ENCODE measurements around the gene SCGB1C1.
A peak's percentile ranks its signal among the peaks of the same experiment; 100 is the strongest.
"Not testable (repeated sequence)": the region's sequence is repeated elsewhere in the genome, so short reads cannot be mapped to it uniquely, and the experiment has no call there.

Gene SCGB1C1

DNA sequence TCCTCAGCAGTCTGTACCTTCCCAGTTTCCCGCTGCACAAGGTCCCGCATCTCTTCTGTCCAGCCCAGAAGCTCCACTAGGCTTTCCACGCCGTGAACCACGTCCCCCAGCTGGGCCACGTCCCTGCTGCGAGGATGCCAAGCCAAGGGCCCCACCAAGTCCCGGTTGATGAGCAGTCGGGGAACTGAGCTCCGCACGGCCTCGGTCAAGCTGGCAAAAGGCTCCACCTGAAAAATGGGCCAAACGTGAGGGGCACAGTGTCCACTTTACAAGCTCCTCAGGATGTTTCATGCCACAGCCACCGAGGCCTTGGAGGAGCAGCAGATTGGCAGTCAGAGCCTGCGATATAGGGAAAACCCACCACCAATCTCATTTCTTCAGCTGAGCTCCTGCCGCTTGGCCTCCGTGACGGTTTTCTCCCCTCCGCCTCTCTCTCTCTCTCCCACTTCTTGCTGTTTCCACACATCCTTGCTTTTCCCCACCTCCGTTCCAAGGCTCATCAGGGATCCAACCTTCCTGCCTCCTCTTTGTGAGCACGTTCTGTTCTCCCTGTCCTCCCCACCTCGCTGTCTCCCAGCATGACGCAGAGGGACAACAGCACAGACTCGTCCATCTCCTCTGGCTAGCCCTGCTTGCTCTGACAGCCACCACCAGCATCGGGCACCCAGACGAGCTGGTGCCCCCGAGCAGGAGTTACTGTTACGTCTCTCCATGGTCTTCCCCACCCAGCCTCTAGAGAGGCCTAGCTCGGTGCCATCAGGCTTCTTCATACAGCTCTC, 26.1 kb downstream of the SCGB1C1 start:
- no peak for DNase-seq (ENCODE audit: low spot score)

DNA sequence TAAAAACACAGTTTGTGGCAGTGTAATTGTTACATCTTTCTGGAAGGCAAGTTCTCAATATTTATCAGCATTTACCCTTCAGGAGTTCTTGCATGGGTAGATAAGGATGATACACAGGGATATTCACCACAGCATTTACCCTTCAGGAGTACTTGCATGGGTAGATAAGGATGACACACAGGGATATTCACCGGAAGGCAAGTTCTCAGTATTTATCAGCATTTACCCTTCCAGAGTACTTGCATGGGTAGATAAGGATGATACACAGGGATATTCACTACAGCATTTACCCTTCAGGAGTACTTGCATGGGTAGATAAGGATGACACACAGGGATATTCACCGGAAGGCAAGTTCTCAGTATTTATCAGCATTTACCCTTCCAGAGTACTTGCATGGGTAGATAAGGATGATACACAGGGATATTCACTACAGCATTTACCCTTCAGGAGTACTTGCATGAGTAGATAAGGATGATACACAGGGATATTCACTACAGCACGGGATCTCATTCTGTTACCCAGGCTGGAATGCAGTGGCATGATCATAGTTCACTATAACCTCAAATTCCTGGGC, 27.9 kb downstream of the SCGB1C1 start:
- DNase-seq (ENCODE audit: low spot score) = not testable (repeated sequence)

DNA sequence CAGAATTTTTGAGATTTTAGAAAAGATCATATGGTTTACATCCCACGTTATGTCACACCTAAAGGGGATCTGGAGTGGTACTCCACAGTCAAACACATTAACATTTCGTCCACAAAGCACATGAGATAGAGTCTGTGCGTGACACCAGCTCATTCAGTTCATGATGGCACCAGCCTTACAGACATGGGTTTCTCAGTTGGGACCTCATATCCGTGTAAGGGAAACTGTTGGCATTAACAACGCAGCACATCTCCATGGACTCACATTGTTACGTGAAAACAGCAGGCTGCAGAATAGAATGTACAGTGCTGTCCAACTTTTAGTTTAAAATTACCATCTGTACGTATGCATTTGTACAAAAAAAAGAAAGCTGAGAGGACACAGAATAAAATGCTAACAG, 28.7 kb downstream of the SCGB1C1 start:
- no peak for DNase-seq (ENCODE audit: low spot score)

DNA sequence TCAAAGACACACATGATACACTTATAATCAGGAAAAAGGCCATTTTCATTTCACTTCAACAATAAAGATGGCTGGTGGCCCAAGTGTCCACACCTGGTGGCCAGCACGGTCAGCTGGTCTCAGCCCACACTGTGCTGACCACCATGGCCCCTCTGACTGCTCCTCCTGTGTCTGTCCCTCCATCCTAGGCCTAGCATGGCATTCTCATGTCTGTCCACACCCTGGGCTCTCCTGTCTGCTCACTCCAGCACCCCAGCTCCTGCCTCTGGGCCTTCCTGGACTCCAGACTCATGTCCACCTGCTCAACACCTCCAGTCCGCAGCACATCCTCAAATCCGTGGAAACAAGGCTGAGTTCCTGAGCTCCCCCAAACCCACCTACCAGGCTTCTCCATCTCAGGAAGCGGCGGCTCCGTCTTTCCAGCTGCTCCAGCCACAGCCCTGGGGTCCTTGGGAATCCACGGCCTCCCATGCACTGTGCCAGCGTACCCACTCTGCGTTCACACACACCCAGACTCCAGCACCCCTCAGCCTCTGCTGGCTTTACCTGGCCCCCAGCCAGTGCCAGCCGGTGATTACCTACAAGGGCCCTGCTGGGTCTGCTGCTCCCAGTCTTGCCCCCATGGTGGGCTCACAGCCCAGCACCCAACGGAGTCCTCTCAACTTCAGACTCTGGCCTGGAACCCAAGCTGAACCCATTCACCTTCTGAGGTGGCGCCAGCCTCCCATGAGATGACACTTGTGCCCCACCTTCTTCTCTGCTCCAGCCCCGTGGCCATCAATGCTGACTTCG, 29.3 kb downstream of the SCGB1C1 start:
- no peak for DNase-seq (ENCODE audit: low spot score)

DNA sequence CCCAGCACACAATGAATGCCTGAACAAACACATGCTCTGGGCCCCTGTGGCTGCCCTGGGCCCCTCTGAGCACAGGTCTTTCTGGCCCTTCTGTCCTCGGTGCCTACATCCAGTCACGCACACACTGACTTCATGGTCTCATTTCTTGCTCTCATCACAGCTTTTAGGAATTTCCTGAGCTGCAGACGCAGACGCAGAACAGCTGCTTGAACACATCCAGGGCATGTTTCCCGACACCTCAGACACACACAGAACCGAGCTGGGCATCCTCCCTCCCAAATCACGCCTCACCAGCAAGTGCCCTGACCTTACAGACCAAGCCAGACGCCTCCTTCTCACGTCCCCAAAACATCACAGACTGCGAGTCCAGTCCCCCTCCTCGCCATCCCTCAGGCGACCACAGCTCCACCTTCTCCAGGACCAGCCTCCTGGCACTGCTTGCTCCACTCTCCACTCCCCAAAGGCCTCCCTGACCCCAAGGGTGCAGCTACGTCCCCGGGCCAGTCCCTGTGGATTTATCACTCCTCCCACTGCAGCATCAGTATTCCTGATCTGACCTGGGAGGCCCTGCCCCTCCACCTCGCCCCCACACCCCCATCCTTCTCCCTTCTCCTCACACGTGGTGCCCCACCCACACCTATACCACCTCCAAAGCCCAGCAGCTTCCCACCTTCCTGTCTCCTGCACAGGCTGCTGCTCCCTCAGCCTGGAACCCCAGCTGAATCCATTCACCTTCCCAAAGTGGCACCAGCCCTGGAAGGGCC, 30.3 kb downstream of the SCGB1C1 start:
- no peak for DNase-seq (ENCODE audit: low spot score)

DNA sequence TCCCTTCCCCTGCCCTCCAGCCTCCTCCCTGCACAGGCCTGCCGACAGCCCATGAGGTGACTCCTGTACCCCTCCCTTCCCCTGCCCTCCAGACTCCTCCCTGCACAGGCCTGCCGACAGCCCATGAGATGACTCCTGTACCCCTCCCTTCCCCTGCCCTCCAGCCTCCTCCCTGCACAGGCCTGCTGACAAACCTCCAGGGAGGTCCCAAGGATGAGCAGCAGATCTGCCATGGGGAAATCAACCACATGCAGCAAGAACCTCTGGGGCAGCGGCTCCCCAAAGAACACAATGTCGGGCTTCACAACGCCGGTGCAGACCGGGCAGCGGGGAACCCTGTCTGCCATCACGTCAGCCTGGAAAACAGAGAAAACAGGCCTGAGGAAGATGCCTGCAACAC, 31.0 kb downstream of the SCGB1C1 start:
- no peak for DNase-seq (ENCODE audit: low spot score)

DNA sequence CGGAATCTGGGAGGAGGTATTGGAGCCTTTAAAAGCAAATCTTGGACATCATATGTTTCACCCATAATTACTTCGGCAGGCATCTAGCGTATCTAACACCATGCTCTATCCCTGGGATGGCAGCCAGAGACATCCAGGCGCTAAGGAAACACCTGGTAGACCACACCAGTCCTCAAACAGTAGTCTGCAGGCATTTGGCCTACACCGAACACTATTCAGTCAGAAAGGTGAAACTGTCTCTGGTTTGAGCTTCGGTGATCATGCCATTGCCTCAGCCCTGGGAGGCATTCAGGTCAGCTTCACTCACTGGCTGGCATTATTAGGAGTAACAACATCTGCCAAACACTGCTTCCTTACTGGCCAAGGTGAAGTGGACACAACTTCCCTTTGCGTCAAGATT, 31.5 kb downstream of the SCGB1C1 start:
- no peak for DNase-seq (ENCODE audit: low spot score)

DNA sequence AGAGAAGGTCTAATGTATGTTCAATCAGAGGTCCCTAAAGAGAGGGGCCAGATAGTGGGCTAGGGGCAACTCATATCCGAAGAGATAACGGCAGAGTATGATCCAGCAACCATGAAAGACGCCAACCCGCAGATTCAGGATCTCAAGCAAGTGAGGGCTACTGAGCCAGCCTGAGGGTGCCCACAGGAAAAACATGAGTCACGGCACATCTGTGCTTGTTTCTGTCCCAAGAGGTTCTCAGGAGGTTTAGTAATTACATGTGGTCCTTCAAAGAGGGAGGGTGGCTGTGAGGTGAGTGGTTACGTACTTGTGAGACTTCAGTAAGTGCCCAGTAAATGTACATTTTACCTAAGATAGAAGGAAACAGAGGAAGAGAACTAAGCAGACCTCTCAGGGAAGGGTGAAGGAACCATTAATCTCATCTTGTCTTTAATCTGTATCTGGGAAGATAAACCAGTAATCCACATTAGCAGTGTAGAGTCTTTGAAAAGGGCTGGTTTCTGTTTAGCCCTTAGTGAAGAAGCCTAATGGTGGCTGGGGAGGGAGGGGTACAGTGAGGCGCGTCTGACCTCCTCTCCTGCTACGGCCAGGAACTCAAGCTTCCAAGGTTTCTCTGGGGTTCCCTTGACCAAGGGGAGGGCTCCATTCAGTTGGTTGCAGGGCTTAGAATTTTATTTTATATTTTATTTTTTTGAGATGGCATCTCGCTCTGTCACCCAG, 33.0 kb downstream of the SCGB1C1 start:
- no peak for DNase-seq (ENCODE audit: low spot score)

DNA sequence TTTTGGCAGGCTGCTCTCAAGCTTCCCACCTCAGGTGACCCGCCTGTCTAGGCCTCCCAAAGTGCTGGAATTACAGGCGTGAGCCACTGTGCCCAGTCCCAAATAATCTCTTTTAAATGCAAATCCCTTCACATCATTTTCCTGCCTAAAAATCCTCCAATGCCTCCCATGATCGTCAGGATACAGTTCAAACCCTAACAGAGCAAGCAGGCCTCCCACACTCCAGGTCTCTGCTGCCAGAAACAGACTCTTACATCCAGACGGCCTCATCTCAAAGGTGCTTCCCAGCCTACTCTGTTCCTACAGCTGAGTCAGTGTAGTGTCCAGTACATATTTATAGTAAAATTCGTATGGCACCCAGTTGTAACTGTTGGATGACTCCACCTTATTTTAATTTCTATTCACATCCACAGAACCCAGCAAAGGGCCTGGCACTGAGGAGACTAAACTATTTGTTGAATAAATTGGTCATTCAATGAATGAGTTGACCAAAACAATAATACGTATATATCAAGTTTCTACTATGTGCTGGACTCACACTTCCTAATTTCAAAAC, 35.0 kb downstream of the SCGB1C1 start:
- DNase-seq (ENCODE audit: low spot score) = no peak

DNA sequence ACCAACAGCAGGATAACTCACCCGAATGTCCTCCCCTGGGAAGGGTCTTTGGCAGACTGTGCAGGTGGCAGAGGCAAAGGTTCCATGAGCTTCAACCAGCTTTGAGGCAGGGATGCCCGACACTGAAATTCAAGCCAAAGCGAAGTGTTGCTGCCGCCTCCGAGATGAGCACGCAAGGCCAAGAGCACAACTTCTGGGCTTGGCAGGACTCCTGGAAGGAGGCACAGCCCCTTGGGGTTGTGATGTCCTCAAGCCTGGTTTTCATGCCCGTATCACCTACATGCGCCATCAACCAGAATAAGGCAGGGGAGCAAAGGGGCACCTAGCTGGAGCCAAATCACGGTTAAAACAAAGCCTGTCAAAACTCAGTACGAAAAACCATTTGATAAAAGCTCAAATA, 37.6 kb downstream of the SCGB1C1 start:
- no peak for DNase-seq (ENCODE audit: low spot score)

DNA sequence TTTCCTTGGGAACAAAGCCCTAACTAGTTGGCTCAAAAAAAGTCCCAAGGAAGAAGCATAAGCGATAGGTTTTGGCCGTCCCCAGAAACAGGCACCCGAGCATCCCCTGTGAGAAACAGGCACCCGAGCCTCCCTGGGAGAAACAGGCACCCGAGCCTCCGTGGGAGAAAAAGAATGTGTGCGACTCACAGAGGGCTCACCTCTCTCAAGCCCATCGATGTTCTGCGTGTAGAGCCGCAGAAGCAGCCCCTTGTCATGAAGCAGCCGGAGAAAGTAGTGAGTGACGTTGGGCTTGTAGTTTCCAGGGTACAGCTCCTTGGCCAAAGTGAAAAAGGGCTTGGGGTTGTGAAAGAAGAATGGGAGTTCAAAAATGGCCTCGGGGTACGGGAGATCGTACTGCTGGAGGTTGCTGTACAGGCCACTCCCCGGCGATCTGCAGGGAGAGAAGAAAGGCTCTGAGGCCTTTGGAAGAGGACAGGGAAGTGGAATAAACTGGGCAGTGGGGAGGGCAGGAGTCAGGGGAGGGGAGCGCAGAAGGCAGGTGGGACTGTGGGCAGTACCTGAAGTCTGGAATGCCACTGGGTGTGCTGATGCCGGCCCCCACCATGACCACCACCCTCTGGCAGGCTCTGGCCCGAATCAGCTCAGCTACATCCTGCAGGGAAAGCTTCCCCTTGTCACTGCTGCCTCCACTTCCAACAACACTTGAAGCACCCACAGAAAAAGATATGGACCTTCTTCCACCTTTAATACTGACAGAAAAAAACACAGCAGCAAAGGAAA, 40.1 kb downstream of the SCGB1C1 start:
- DNase-seq (ENCODE audit: low spot score) = no peak

DNA sequence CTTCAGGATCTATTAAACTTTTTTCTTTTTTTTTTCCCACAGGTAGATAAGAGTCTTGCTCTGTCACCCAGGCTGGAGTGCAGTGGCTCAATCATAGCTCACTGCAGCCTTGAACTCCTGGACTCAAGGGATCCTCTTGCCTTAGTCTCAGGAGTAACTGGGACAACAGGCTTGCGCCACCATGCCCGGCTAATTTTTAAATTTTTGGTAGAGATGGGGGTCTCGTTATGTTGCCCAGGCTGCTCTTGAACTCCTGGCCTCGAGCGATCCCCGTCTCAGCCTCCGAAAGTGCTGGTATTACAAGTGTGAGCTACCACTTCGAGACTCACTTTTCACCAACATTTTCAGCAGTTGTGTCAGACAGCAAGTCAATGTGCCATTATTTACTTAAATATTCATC, 42.3 kb downstream of the SCGB1C1 start:
- no peak for DNase-seq (ENCODE audit: low spot score)

DNA sequence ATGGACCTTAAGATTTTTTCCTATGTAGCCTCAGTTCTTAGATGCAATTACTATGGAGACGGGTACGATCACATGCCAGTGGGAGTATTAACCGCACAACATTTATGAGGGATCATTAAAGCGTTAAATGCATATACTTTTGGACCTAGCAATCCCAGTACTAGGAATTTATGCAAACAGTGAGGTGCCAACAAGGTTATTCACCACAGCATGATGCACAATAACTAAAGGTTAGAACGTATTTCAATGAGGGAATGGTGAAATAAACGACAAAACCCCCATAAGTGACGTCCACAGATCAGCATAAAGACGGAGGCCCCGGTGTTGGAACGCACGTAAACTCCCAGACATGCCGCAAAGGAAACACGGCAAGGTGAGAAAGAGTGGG, 42.7 kb downstream of the SCGB1C1 start:
- no peak for DNase-seq (ENCODE audit: low spot score)

DNA sequence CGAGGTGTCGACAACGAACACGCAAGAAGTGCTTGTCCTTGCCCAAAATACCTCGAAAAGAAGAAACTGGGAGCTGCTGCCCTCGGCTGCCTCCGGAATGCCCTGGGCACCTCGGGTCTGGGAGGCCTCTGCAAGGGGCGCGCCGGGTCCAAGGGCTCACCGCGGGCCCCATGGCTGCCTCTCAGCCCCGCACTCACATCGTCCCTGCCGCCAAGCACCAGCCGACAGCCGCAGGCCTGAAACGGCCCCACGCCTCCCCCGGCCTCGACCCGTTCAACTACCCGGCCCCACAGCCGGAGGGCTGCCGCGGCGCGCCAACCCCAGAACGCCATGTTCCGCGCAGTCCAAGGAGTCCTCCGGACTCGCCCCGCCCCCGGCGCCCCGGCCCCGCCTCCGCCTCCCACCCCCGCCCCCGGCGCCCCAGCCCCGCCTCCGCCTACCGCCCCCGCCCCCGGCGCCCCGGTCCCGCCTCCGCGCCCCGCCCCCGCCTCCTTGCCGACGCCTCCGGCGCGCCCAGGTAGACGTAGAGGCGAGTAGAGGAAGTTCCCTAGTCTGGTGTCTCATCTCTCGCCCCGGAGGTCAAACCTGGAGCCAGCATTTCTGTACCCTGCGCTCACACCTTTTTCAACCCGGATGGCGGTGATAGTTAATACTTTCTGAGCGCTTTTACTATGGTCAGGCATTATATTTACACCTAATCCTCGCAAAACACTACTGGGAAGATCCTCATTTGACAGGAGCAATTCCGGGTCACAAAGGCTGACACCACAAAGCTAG, 43.3 kb downstream of the SCGB1C1 start, which contains the start of gene SIRT3:
Gene SIRT3 (minus strand): TSS at position 346 of the 777 bp plus-strand sequence. CDS start 14 bp downstream, at position 332.
- DNase-seq (ENCODE audit: low spot score) = peak; percentile 98

DNA sequence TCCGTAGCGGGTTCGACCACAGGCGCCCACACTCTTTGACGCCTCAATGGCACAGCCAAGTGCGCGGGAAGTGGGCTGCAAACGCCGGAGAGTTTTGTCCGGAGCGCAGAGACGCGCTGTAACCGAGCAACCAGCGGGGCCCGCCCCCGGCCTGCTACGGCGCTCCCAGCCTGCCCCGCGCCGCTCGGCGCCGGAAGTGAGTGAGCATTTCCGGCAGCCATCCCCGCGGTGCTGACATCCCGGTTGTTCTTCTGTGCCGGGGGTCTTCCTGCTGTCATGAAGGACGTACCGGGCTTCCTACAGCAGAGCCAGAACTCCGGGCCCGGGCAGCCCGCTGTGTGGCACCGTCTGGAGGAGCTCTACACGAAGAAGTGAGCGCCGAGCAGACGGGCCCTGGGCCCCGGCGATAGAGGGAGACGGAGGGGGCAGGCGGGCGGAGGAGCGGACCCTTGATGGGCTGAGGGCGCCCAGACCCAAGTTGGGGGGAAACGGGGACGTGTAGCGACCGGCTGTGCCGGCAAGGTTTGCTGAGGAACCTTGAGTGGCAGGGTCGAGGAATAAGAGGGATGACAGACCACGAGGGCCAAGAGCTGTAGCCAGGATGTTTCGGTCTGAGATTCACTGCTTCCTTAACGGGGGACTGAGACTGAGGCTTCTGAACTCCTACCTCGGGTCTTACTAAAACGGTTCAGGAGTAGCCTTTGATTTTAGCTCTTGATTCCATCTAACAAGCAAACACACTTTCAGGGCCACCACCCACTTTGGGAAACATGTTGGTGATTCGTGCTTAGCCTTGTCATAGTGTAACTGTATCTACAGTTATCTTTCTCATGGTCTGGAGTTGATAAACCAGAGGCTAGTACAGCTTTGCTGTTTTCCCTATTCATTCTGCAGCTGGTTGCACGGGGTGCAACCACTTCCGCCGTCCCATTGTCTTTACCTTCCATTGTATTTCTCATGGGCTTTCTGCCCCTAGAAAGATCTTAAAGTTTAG, 44.2 kb downstream of the SCGB1C1 start, which contains the start of gene PSMD13:
Gene PSMD13 (plus strand): TSS at position 203 of the 994 bp plus-strand sequence. CDS start 74 bp downstream, at position 277.
- peak; percentile 95 for DNase-seq (ENCODE audit: low spot score)

DNA sequence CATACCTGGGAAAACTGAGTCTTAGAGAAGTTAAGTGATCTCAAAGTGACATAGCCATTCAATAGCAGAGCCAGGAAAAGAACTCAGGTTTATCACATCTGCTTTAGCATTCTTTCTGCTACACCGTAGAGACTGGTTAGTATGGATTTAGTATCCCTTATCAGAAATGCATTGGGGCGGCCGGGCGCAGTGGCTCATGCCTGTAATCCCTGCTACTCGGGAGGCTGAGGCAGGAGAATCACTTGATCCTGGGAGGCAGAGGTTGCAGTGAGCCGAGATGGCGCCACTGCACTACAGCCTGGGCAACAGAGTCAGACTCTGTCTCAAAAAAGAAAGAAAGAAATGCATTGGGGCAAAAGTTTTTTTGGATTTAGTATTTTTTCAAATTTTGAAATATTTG, 45.5 kb downstream of the SCGB1C1 start:
- DNase-seq (ENCODE audit: low spot score) = not testable (repeated sequence)

DNA sequence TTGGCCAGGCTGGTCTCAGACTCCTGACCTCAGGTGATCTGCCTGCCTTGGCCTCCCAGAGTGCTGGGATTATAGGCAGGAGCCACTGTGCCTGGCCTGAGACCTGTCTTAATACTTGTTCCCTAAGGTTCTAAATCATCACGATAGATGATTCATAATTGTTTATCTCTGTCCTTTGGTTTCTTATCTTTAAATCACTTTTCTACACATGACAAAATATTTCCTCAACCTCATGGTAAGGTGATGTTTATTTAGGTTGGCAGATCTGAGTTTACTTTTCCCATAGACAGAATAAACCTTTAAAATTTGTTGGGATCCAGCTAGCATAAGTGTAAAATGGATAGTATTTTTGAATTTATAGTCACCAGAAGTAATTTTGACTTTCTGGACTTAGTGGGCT, 47.4 kb downstream of the SCGB1C1 start:
- no peak for DNase-seq (ENCODE audit: low spot score)

DNA sequence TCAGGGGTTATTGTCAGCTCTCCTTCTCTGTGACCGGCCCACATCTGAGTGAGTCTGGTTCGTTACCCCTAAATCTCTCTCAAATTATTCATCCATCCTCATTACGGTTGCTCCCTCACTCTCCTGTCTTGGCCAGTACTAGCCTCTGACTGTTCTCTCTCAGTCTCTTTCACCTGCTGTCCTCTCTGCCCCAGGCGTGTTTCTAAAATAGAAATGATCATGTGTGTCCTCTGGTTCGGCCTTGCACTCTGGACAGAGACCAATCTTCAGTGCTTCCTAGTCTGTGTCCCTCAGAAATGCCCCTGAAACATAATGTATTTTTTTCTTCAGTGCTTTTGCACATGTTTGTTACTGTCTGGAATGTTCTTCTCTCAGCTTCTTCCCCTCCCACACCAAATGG, 48.8 kb downstream of the SCGB1C1 start:
- no peak for DNase-seq (ENCODE audit: low spot score)
